NT2/D1 (cell line): ENCODE data around the gene CACNA1G.

ENCODE experiments used
- YY1 ChIP-seq: IDR thresholded peaks from 2 replicates; pipeline ENCODE4 v1.6.1; 2011; ENCODE audit not compliant: insufficient read length, insufficient read depth
- ZNF274 ChIP-seq: IDR thresholded peaks from 2 replicates; pipeline ENCODE4 v1.6.1; 2011; ENCODE audit warnings: mild to moderate bottlenecking, low read depth, low read length

- TF ChIP-seq ZNF274 (no peak), YY1 (no peak)
Measured at GRCh38 chr17:50638966-50639713, 78.6 kb downstream of the CACNA1G start.
